ENCODE data around the gene COL23A1. TPM values are rescaled to one million over a fixed set of nuclear protein-coding genes. Genes with fewer than 3 reads are reported as not detected.

The COL23A1 gene
- total and polyA plus RNA-seq, 2 of the 13 experiments (the other 11 are each of a cell fraction or from before 2014, with no cell fraction given) = not detected

DNA sequence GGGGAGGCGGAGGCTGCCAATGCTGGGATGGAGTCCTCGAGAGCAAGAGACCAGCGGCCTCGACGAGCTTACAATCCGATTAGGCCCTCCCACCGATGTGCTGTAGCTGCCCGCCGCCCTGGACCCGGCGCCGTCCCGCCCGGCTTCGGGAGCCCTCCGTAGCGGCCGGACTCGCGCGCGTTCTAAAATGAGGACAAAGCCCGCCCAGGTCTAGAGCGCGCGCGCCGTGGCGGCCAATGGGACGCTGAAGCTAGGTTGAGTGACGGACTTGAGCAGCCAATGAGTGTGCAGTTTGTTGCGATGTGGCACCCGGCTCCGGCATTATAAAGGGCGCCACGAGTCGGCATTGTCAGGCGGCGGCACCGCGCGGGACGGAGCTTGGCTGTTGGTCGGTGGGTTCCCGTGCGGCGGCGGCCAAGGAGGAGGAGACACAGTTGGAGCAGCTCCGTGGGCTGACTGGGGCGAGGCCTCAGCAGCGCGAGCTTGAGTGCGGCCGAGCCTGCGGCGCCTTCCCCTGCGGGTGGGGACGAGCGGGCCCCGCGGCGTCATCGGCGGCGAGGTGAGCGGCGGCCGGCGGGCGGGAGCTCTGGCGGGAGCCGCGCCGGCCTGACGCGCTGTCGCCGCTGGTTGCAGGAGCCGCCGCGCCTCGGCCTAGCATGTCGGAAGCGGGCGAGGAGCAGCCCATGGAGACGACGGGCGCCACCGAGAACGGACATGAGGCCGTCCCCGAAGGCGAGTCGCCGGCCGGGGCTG is 385.8 kb downstream of the COL23A1 start, which contains the start of gene HNRNPAB (continued):
- TF ChIP-seq, protein P1, sequence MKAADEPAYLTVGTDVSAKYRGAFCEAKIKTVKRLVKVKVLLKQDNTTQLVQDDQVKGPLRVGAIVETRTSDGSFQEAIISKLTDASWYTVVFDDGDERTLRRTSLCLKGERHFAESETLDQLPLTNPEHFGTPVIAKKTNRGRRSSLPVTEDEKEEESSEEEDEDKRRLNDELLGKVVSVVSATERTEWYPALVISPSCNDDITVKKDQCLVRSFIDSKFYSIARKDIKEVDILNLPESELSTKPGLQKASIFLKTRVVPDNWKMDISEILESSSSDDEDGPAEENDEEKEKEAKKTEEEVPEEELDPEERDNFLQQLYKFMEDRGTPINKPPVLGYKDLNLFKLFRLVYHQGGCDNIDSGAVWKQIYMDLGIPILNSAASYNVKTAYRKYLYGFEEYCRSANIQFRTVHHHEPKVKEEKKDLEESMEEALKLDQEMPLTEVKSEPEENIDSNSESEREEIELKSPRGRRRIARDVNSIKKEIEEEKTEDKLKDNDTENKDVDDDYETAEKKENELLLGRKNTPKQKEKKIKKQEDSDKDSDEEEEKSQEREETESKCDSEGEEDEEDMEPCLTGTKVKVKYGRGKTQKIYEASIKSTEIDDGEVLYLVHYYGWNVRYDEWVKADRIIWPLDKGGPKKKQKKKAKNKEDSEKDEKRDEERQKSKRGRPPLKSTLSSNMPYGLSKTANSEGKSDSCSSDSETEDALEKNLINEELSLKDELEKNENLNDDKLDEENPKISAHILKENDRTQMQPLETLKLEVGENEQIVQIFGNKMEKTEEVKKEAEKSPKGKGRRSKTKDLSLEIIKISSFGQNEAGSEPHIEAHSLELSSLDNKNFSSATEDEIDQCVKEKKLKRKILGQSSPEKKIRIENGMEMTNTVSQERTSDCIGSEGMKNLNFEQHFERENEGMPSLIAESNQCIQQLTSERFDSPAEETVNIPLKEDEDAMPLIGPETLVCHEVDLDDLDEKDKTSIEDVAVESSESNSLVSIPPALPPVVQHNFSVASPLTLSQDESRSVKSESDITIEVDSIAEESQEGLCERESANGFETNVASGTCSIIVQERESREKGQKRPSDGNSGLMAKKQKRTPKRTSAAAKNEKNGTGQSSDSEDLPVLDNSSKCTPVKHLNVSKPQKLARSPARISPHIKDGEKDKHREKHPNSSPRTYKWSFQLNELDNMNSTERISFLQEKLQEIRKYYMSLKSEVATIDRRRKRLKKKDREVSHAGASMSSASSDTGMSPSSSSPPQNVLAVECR (CRISPR knock-in tag; IDR thresholded peaks at IDR 0.05; ENCODE audit: borderline replicate concordance) = peak; percentile 97
- no peak for TF ChIP-seq SUZ12 (IDR thresholded peaks at IDR 0.05; ENCODE audit: low read depth, low read length)
- peak; percentile 41; the same call in 1 of the 2 replicates for TF ChIP-seq ZNF746 (CRISPR knock-in tag; IDR thresholded peaks at IDR 0.05)
- no peak for TF ChIP-seq MAFG (CRISPR knock-in tag; IDR thresholded peaks at IDR 0.05)
- TF ChIP-seq, protein P2, sequence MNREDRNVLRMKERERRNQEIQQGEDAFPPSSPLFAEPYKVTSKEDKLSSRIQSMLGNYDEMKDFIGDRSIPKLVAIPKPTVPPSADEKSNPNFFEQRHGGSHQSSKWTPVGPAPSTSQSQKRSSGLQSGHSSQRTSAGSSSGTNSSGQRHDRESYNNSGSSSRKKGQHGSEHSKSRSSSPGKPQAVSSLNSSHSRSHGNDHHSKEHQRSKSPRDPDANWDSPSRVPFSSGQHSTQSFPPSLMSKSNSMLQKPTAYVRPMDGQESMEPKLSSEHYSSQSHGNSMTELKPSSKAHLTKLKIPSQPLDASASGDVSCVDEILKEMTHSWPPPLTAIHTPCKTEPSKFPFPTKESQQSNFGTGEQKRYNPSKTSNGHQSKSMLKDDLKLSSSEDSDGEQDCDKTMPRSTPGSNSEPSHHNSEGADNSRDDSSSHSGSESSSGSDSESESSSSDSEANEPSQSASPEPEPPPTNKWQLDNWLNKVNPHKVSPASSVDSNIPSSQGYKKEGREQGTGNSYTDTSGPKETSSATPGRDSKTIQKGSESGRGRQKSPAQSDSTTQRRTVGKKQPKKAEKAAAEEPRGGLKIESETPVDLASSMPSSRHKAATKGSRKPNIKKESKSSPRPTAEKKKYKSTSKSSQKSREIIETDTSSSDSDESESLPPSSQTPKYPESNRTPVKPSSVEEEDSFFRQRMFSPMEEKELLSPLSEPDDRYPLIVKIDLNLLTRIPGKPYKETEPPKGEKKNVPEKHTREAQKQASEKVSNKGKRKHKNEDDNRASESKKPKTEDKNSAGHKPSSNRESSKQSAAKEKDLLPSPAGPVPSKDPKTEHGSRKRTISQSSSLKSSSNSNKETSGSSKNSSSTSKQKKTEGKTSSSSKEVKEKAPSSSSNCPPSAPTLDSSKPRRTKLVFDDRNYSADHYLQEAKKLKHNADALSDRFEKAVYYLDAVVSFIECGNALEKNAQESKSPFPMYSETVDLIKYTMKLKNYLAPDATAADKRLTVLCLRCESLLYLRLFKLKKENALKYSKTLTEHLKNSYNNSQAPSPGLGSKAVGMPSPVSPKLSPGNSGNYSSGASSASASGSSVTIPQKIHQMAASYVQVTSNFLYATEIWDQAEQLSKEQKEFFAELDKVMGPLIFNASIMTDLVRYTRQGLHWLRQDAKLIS (CRISPR knock-in tag; IDR thresholded peaks at IDR 0.05) = no peak
- TF ChIP-seq ZNF567 (CRISPR knock-in tag; IDR thresholded peaks at IDR 0.05; ENCODE audit: borderline replicate concordance) = peak; percentile 94
- TF ChIP-seq FOXA3 (CRISPR knock-in tag; IDR thresholded peaks at IDR 0.05) = peak; percentile 53
- TF ChIP-seq, protein P3, sequence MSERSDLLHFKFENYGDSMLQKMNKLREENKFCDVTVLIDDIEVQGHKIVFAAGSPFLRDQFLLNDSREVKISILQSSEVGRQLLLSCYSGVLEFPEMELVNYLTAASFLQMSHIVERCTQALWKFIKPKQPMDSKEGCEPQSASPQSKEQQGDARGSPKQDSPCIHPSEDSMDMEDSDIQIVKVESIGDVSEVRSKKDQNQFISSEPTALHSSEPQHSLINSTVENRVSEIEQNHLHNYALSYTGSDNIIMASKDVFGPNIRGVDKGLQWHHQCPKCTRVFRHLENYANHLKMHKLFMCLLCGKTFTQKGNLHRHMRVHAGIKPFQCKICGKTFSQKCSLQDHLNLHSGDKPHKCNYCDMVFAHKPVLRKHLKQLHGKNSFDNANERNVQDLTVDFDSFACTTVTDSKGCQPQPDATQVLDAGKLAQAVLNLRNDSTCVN (CRISPR knock-in tag; IDR thresholded peaks at IDR 0.05; ENCODE audit: borderline replicate concordance) = peak; percentile 62
- TF ChIP-seq ZNF891 (CRISPR knock-in tag; IDR thresholded peaks at IDR 0.05) = peak; percentile 96
- TF ChIP-seq, protein P4, sequence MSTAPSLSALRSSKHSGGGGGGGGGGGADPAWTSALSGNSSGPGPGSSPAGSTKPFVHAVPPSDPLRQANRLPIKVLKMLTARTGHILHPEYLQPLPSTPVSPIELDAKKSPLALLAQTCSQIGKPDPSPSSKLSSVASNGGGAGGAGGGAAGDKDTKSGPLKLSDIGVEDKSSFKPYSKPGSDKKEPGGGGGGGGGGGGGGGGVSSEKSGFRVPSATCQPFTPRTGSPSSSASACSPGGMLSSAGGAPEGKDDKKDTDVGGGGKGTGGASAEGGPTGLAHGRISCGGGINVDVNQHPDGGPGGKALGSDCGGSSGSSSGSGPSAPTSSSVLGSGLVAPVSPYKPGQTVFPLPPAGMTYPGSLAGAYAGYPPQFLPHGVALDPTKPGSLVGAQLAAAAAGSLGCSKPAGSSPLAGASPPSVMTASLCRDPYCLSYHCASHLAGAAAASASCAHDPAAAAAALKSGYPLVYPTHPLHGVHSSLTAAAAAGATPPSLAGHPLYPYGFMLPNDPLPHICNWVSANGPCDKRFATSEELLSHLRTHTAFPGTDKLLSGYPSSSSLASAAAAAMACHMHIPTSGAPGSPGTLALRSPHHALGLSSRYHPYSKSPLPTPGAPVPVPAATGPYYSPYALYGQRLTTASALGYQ (CRISPR knock-in tag; IDR thresholded peaks at IDR 0.05) = peak; percentile 64; the same call in 1 of the 2 replicates
- TF ChIP-seq DNMT3B (CRISPR knock-in tag; conservative IDR thresholded peaks at IDR 0.05) = peak; percentile 64; the same call in 1 of the 2 replicates
- TF ChIP-seq ZNF558 (CRISPR knock-in tag; IDR thresholded peaks at IDR 0.05; ENCODE audit: borderline replicate concordance) = peak; percentile 17; the same call in 1 of the 2 replicates
- 0 out of 2 replicates have a peak, but pooled peaks have one; percentile 64 for TF ChIP-seq ZNF136 (CRISPR knock-in tag; IDR thresholded peaks at IDR 0.05; ENCODE audit: low read depth)
- peak; percentile 95 for TF ChIP-seq AGO2 (optimal IDR thresholded peaks at IDR 0.05; ENCODE audit: low read depth, low read length)
- TF ChIP-seq ZNF12 (CRISPR knock-in tag; IDR thresholded peaks at IDR 0.05) = peak; percentile 79
- no peak for TF ChIP-seq MAFF (IDR thresholded peaks at IDR 0.05; ENCODE audit: low read depth, low read length)
